Stimulated activated CD4-positive, alpha-beta T cell treated with anti-CD3 and anti-CD28 coated beads, Interleukin-12 subunit alpha, Interleukin-12 subunit beta, amount 100 ng/mL, for 24 hours (primary cell): ENCODE results near the gene ZNF514.

Source experiments
- DNase-seq, 2 experiments: peaks; one replicate each; pipeline ENCODE4 v3.0.0-alpha.2; 2020; ENCODE audit warnings: low read depth in 2 of 2

The ZNF514 gene

DNA sequence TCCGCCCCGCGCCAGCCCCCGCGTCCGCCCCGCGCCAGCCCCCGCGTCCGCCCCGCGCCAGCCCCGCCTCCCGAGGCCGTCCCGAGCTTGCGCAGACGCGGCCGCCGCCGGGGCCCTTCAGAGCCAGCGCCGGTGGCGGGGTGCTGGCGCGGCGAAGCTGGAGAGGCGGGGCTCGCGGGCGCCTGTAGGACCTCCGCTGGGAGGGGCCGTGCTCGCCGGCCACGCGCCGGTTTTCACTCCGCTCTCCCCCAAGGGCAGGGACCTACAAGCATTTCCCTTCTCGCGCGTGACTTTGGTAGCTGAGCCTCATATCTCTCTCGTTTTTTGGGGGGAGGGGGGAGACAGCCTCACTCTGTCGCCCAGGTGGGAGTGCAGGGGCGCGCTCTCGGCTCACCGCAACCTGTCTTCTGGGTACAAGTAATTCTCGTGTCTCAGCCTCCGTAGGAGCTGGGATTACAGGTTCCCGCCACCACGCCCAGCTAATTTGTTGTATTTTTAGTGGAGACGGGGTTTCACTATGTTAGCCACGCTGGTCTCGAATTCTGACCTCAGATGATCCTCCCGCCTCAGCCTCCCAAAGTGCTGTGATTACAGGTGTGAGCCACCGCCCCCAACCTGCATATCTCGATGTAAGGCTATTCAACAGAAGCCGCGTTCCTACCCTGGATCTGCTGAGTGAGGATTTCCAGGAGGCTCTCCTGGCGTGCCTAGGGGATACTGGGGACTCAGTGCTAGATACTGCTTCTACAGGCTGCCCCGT is at the start of gene ZNF514:
ZNF514 (minus strand) TSS at position 159 of the 760 bp plus-strand sequence. CDS start 6,595 bp downstream, outside the sequence.
- peak; percentile 43 to 60 for DNase-seq

GRCh38 chr2:95208106-95208505 is 48.5 kb upstream of the ZNF514 start:
- no peak for DNase-seq

GRCh38 chr2:95207111-95207961 is 47.7 kb upstream of the ZNF514 start, which contains the start of gene ZNF892:
ZNF892 (plus strand) TSS chr2:95207521; CDS start chr2:95207816, 295 bp downstream.
- peak; percentile 71 to 81 for DNase-seq

GRCh38 chr2:95206096-95206495 is 46.4 kb upstream of the ZNF514 start:
- DNase-seq: no peak

DNA sequence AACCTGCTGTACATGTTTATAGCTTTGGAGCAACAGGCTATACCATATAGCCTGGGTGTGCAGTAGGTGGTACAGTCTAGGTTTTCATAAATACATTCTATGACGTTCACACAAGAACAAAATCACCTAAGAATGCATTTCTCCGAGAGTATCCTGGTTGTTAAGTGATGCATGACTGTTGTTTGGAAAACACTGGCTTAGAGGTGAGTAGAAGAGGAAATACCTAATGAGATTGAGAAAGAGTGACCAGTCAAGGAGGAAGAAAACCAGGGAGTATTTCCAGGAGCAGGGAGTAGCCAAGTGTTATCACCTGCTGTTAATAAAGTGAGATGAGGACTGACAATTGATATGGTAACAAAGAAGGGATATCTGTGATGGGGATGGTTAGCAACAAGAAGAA is 44.7 kb upstream of the ZNF514 start:
- no peak for DNase-seq

- DNase-seq: no peak
Measured at GRCh38 chr2:95203911-95204310, 44.3 kb upstream of the ZNF514 start.

DNA sequence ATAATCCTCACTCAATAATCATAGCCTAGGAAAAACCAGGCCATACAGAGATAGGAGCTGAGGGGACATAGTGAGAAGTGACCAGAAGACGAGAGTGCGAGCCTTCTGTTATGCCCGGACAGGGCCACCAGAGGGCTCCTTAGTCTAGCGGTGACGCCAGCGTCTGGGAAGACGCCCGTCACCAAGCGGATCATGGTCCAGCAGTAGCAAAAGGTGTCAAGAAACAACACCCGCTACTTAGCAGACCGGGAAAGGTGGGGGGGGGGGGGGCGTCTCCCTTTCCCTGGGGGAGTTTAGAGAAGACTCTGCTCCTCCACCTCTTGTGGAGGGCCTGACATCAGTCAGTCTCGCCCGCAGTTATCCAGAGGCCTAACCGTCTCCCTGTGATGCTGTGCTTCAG is 33.3 kb upstream of the ZNF514 start:
- peak in 1 of 2 experiments; percentile 35 for DNase-seq

- no peak for DNase-seq
Measured at GRCh38 chr2:95185973-95186372, 26.3 kb upstream of the ZNF514 start.

DNA sequence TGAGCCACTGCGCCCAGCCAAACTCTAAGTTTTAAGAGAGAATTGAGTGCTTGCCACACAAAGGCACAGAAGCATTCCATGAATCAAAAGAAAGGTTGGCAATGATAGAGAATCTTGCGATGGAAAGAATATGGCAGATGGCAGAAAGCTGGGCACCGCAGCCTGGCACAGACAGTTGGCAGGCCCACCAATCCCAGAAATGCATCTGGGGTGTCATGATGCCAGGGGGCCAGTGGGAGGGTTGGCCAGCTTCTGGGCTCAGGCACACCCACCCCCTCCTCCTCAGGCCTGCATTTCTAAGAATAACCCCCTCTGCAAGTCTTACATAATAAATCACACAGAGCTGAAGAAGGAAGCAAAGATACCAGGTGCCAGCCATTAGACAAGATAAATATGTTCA is 25.5 kb upstream of the ZNF514 start:
- no peak for DNase-seq

DNA sequence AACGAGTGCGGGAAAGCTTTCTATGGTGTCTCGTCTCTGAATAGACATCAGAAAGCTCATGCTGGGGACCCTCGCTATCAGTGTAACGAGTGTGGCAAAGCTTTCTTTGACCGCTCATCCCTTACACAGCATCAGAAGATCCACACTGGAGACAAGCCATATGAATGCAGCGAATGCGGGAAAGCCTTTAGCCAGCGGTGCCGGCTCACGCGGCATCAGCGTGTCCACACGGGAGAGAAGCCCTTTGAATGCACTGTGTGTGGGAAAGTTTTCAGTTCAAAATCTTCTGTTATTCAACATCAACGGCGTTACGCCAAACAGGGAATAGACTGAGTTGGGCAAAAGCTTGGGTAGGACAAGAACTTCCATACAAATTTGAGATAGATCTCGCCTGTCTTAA is 22.1 kb upstream of the ZNF514 start:
- no peak for DNase-seq

DNA sequence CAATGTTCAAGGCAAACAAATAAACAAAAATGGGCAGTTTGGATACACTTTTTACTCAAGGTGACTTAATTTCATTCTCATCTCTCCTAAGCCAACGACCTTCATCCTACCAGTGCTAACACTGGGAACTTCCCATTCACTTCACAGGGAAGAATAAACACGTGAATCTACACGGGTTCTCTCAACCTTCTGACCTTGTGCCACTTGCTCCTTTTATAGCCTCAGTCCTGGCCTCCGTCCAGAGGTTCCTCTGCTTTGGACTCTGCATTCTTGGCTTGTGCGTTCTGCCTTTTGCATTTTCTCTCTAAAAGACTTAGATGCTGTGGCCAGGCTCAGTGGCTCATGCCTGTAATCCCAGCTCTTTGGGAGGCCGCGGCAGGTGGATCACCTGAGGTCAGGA is 19.8 kb upstream of the ZNF514 start:
- no peak for DNase-seq

DNA sequence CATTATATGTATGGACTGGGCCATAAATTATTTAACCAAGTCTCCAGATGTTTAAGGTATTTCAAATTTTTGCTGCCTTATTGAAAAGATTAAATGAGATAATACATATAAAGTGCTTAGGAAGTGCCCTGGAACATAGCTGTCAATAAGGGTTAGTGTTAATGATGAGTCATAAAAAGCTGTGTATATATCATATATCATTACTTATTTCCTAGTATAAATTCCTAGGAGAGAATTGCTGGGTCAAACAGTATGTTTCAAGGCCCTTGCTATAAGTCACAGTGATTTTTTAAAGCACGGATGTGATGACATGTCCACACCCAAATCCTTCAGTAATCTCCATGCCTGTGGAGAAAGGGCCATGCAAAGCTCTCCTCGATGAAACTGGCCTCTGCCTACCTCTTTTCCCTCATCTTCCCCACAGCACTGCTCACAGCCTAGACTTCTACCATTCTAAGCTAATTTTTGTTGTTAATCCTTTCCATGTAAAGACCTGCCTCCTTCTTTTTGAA is 14.4 kb upstream of the ZNF514 start:
- no peak for DNase-seq

DNA sequence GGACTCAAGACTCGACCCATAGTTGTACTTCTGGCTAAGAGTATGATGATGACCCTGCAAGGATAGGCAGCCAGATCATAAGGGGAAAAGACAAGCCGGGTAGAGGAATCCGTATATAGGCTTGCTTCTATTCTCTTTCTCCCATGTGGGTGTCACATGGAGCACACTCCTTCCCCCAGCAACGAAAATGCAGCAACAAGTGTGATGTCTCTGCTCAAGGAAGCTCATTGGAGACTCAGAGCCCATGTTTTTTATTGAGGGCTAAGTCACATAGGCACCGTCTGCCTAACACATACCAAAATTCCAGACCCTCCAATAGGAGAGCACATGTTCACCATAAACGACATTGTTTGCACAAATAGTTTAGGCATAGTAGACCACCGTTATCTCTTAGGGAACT is 12.3 kb upstream of the ZNF514 start:
- DNase-seq: no peak

DNA sequence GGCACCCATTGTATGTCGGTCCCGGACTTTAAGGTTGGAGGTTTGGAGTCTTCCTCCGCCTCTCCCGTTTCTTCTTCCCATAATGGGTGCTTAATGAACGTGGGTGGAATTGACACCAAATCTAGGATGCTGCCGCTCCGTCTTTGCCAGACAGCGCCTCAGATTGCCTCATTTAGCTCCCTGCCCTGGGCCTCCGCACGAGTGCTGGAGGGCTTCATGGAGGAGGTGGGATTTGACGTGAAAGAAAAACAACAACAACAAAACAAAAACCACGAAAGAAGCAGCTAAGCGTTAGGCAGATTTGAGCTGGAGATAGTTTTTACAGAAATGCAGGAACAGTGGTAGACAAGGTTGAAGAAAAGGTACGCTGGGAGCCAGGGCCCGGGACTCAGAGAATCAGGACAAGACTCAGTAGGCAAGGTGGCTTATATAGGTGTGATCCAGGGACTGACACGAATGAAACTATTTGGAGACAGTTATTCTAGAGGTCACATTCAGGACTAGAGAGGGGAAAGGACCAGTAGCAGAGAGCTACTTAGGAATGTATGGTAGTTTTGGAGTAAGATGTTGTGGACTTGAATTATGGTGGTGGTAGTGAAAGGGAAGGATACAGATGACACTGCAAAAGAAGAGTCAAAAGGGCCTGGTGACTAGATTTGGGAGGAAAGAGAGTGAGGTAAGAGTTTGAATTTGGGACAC is 6.6 kb upstream of the ZNF514 start:
- no peak for DNase-seq

GRCh38 chr2:95165371-95166064 is 5.9 kb upstream of the ZNF514 start, which contains the start of gene ZNF2:
ZNF2 (plus strand) TSS chr2:95165809; CDS start chr2:95176227, 10,418 bp downstream.
- DNase-seq: peak; percentile 96 to 98

GRCh38 chr2:95165030-95165370 is 5.4 kb upstream of the ZNF514 start:
- DNase-seq: no peak

GRCh38 chr2:95158891-95159619 is 593 bp downstream of the ZNF514 start:
- peak in 1 of 2 experiments; percentile 8 for DNase-seq

DNA sequence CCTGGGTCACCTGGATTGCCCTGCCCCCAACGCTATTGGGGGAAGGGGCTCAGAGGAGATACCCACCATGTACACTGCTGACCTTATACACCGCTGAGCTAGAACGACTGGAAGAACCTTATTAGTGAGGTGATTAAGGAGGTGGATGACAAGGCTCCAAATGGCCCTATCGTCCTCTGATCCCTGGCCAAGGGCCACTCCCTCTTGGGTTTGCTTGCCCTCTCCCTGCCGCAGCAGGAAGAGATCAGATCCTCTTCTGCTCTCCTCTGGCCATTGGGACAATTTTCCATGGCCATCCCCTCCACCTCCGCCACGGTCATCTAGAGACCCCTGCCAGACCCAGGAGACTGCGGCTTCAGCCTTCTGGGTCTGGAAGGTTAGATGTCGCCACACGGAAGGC is 1.2 kb downstream of the ZNF514 start:
- DNase-seq: no peak

DNA sequence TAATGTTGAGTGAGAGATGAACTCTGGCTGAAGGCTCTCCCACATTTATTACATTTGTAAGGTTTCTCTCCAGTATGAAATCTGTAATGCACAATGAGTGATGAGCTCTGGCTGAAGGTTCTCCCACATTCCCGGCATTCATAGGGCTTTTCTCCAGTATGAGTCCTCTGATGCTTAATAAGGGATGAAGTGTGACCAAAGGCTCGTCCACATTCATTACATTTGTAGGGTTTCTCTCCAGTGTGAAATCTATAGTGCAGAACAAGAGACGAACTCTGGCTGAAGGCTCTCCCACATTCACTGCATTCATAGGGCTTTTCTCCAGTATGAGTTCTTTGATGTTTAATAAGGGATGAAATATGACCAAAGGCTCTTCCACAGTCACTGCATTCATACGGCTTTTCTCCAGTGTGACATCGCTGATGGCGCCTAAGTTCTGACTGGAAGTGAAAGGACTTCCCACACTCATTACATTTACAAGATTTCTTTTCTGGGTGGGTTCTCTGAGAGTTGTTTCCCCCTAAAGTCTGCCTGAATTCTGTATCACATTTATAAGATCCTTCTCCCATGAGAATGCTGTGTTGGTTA is 10.2 kb downstream of the ZNF514 start:
- no peak for DNase-seq

GRCh38 chr2:95143838-95144237 is 15.8 kb downstream of the ZNF514 start:
- DNase-seq: no peak
